Sigmoid colon (tissue), 4 donors: ENCODE results near the gene RRP7A.
"Not testable (repeated sequence)": the region's sequence is repeated elsewhere in the genome, so short reads cannot be mapped to it uniquely, and the experiment has no call there.

Source experiments
- POLR2A ChIP-seq, 2 donors: fragments of 450-650 bp; IDR thresholded peaks; one replicate each; pipeline ENCODE4 v1.6.1; 2016; ENCODE audit warnings: antibody characterized with exemption in 2 of 2, mild to moderate bottlenecking in 2 of 2, moderate library complexity in 2 of 2
- POLR2AphosphoS5 ChIP-seq, 4 donors: sonication (generic); formaldehyde crosslinking; IDR thresholded peaks; one replicate each; pipeline ENCODE4 v1.6.1; 2017; ENCODE audit warnings: antibody characterized with exemption in 4 of 4

- not testable (repeated sequence) for TF ChIP-seq POLR2A, POLR2AphosphoS5 (IDR thresholded peaks at IDR 0.05)
These were observed 19.8 kb downstream of the RRP7A start for GRCh38 chr22:42499773-42500160.
